Measurements from ENCODE around the gene MDN1. TPM values are rescaled to one million over a fixed set of nuclear protein-coding genes. Genes with fewer than 3 reads are reported as not detected.

The MDN1 gene
- total and polyA plus RNA-seq, 2 of the 4 experiments (the other 2 are of a cell fraction): 7.7 to 26.7 TPM

DNA sequence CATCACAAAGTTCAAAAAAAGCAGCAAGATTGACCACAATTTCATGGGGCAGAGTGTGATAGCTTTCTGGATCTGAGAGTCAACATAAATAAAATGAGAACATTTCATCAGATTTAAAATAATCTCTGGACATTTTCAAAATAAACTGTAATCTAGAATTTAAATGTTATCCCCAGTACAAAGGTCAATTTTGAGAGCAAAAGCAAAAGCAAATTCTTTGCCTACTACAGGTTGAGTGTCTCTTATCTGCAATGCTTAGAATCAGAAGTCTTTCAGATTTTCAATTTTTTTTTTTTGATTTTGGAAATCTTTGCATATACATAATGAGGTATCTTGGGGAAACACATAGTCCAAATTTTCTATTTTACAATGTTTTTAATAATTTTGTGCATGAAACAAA is 113.5 kb downstream of the MDN1 start:
- H2AK5ac ChIP-seq (ENCODE audit: low read depth, low read length): no peak overlapping the region
- DNase-seq: no peak
- no peak overlapping the region for H2BK20ac ChIP-seq (ENCODE audit: low read depth, low read length)
- no TSS peak for BruUV-seq (replicated peaks)
- no peaks in the 10 kb centered on the region for H3K79me1 ChIP-seq (ENCODE audit: low read depth in 1 of 2, low read length in 2 of 2)
- intact Hi-C loops (cut with micrococcal nuclease) (no loop called here), in situ Hi-C loops (cut with MboI; ENCODE audit: low sequenced_read_pairs) (no loop called here), dilution Hi-C loops (cut with HindIII; ENCODE audit: low sequenced_read_pairs, unreplicated experiment) (no loop called here)
- no peak overlapping the region for H2AK9ac ChIP-seq (replicated peaks; ENCODE audit: low read depth, low read length, poor library complexity)
- no peaks in the 10 kb centered on the region for H3K27me3 ChIP-seq (ENCODE audit: control insufficient read depth, insufficient read depth, low read length)
- H3K9ac ChIP-seq (ENCODE audit: low read depth, low read length): no peak overlapping the region
- H4K5ac ChIP-seq (ENCODE audit: low read depth, low read length): no peak overlapping the region
- H2BK120ac ChIP-seq (ENCODE audit: low read depth, low read length): no peak overlapping the region
- no peaks in the 10 kb centered on the region for H3K9me3 ChIP-seq (ENCODE audit: control insufficient read depth, insufficient read depth, low read length)
- no peak overlapping the region for H3K56ac ChIP-seq (ENCODE audit: extremely low read depth, insufficient read depth, low read length)
- no peak overlapping the region for H3K4me2 ChIP-seq (ENCODE audit: low read depth, low read length)
- H3K9me1 ChIP-seq (ENCODE audit: insufficient read depth, low read length): no peaks in the 10 kb centered on the region
- H3K4ac ChIP-seq (ENCODE audit: low read depth, low read length): no peak overlapping the region
- H3K27ac ChIP-seq (ENCODE audit: insufficient read depth, low read length): no peak overlapping the region
- no peak overlapping the region for H2BK5ac ChIP-seq (ENCODE audit: low read depth, low read length, poor library complexity, severe bottlenecking)
- H2AFZ ChIP-seq (replicated peaks; ENCODE audit: low read length, poor library complexity): no peak overlapping the region
- H4K20me1 ChIP-seq (ENCODE audit: insufficient read depth, low read length): no peaks in the 10 kb centered on the region
- CTCF ChIA-PET: no interaction called here
- no peaks in the 10 kb centered on the region for H3K4me1 ChIP-seq (ENCODE audit: control insufficient read depth, insufficient read depth, low read length)
- no peak overlapping the region for H3K4me3 ChIP-seq (ENCODE audit: insufficient read depth, low read depth, low read length)
- POLR2A ChIA-PET (ENCODE audit: unreplicated experiment): no interaction called here
- H2BK15ac ChIP-seq (ENCODE audit: low read depth, low read length): no peak overlapping the region
- H4K8ac ChIP-seq (ENCODE audit: low read depth in 2 of 2, low read length in 2 of 2): no peak overlapping the region
- no peak for ATAC-seq (ENCODE audit: low read depth)
- H3K18ac ChIP-seq (ENCODE audit: low read depth, low read length): no peak overlapping the region
- H3K14ac ChIP-seq (replicated peaks; ENCODE audit: low read depth, low read length): no peak overlapping the region
- peaks cover 16% of the 10 kb centered on the region for H3K36me3 ChIP-seq (ENCODE audit: control insufficient read depth, insufficient read depth, low read length)
- H4K91ac ChIP-seq (ENCODE audit: insufficient read depth, low read depth, low read length): no peak overlapping the region
- TF ChIP-seq, protein P1, sequence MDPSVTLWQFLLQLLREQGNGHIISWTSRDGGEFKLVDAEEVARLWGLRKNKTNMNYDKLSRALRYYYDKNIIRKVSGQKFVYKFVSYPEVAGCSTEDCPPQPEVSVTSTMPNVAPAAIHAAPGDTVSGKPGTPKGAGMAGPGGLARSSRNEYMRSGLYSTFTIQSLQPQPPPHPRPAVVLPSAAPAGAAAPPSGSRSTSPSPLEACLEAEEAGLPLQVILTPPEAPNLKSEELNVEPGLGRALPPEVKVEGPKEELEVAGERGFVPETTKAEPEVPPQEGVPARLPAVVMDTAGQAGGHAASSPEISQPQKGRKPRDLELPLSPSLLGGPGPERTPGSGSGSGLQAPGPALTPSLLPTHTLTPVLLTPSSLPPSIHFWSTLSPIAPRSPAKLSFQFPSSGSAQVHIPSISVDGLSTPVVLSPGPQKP (IDR thresholded peaks at IDR 0.05; ENCODE audit: borderline replicate concordance, low read depth, low read length): no peak
- TF ChIP-seq, protein P2, sequence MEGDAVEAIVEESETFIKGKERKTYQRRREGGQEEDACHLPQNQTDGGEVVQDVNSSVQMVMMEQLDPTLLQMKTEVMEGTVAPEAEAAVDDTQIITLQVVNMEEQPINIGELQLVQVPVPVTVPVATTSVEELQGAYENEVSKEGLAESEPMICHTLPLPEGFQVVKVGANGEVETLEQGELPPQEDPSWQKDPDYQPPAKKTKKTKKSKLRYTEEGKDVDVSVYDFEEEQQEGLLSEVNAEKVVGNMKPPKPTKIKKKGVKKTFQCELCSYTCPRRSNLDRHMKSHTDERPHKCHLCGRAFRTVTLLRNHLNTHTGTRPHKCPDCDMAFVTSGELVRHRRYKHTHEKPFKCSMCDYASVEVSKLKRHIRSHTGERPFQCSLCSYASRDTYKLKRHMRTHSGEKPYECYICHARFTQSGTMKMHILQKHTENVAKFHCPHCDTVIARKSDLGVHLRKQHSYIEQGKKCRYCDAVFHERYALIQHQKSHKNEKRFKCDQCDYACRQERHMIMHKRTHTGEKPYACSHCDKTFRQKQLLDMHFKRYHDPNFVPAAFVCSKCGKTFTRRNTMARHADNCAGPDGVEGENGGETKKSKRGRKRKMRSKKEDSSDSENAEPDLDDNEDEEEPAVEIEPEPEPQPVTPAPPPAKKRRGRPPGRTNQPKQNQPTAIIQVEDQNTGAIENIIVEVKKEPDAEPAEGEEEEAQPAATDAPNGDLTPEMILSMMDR (conservative IDR thresholded peaks at IDR 0.05; ENCODE audit: low read depth, low read length): no peak
- TF ChIP-seq MXI1 (IDR thresholded peaks at IDR 0.05; ENCODE audit: borderline replicate concordance, low read depth, low read length) (no peak), BHLHE40 (IDR thresholded peaks at IDR 0.05; ENCODE audit: low read depth, low read length) (no peak), CEBPB (IDR thresholded peaks at IDR 0.05; ENCODE audit: low read depth, low read length) (no peak)
- TF ChIP-seq, protein P3, sequence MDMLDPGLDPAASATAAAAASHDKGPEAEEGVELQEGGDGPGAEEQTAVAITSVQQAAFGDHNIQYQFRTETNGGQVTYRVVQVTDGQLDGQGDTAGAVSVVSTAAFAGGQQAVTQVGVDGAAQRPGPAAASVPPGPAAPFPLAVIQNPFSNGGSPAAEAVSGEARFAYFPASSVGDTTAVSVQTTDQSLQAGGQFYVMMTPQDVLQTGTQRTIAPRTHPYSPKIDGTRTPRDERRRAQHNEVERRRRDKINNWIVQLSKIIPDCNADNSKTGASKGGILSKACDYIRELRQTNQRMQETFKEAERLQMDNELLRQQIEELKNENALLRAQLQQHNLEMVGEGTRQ (IDR thresholded peaks at IDR 0.05; ENCODE audit: low read depth, low read length): no peak
- no peak overlapping the region for H3K23ac ChIP-seq (ENCODE audit: low read depth, low read length)
